Hepatocyte (in vitro differentiated cells): ENCODE results near the gene GLIPR2. TPM values are rescaled to one million over a fixed set of nuclear protein-coding genes. Genes with fewer than 3 reads are reported as not detected.
A peak's percentile ranks its signal among the peaks of the same experiment; 100 is the strongest.

ENCODE experiments used
- DNase-seq: peaks from one replicate; pipeline ENCODE4 v3.0.0-alpha.2; 2016; ENCODE audit warnings: low spot score
- H2AFZ ChIP-seq: fragments of 200-600 bp; sonication (generic); 2 replicates; pipeline ENCODE4 v1.6.0; 2016; ENCODE audit warnings: antibody characterized with exemption, mild to moderate bottlenecking
- H3K27ac ChIP-seq: fragments of 200-600 bp; sonication (generic); 2 replicates; pipeline ENCODE4 v1.5.1; 2016; ENCODE audit warnings: mild to moderate bottlenecking
- H3K27me3 ChIP-seq: fragments of 200-600 bp; sonication (generic); 2 replicates; pipeline ENCODE4 v1.6.1; 2016
- H3K36me3 ChIP-seq: fragments of 200-600 bp; sonication (generic); replicated peaks from 2 replicates; pipeline ENCODE4 v1.5.1; 2016; ENCODE audit warnings: low read depth; ENCODE audit not compliant: insufficient read depth
- H3K4me1 ChIP-seq: fragments of 200-600 bp; sonication (generic); 2 replicates; pipeline ENCODE4 v1.5.1; 2016; ENCODE audit warnings: mild to moderate bottlenecking, moderate library complexity; ENCODE audit not compliant: insufficient read depth
- H3K4me2 ChIP-seq: fragments of 200-600 bp; sonication (generic); 2 replicates; pipeline ENCODE4 v1.6.0; 2016
- H3K4me3 ChIP-seq: fragments of 200-600 bp; sonication (generic); 2 replicates; pipeline ENCODE4 v1.5.1; 2016; ENCODE audit warnings: mild to moderate bottlenecking
- H3K79me2 ChIP-seq: fragments of 200-600 bp; sonication (generic); 2 replicates; pipeline ENCODE4 v1.6.0; 2017; ENCODE audit warnings: mild to moderate bottlenecking
- H3K9me2 ChIP-seq: fragments of 200-600 bp; sonication (generic); replicated peaks from 2 replicates; pipeline ENCODE4 v1.6.0; 2017; ENCODE audit warnings: mild to moderate bottlenecking; ENCODE audit not compliant: insufficient read depth
- H3K9me3 ChIP-seq: fragments of 200-600 bp; sonication (generic); 2 replicates; pipeline ENCODE4 v1.5.1; 2016; ENCODE audit warnings: low read depth, mild to moderate bottlenecking
- H4K20me1 ChIP-seq: fragments of 200-600 bp; sonication (generic); 2 replicates; pipeline ENCODE4 v1.6.0; 2016; ENCODE audit warnings: mild to moderate bottlenecking; ENCODE audit not compliant: insufficient read depth, poor library complexity, severe bottlenecking
- EZH2 ChIP-seq: fragments of 200-600 bp; sonication (generic); IDR thresholded peaks from 2 replicates; pipeline ENCODE4 v1.6.1; 2016; ENCODE audit warnings: antibody characterized with exemption, mild to moderate bottlenecking, borderline replicate concordance
- EZH2phosphoT487 ChIP-seq: fragments of 200-600 bp; sonication (generic); IDR thresholded peaks from one replicate; pipeline ENCODE4 v1.6.1; 2018; ENCODE audit warnings: antibody characterized with exemption, mild to moderate bottlenecking, low read depth, moderate library complexity; ENCODE audit not compliant: unreplicated experiment, severe bottlenecking
- WGBS: methylation state at CpG from one replicate; pipeline ENCODE4 v1.1.6; 2016; ENCODE audit warnings: low lambda C conversion rate; ENCODE audit errors: missing lambda C conversion rate; 5-methylcytosine and 5-hydroxymethylcytosine counted together
- polyA plus RNA-seq: library from polyadenylated mRNA; unstranded; fragments of >200 nt; fragmentation: Nextera tagmentation; extraction: Ambion mirVana; gene quantifications from 2 replicates; pipeline ENCODE4 v1.2.1, GENCODE V29; 2016
- total RNA-seq: library from RNA; depleted of rRNA; stranded (reverse); fragments of >200 nt; gene quantifications from 2 replicates; pipeline ENCODE4 v1.2.3, GENCODE V29; 2014
- TF ChIP-seq, protein P1 (sequence below): fragments of 200-600 bp; sonication (generic); IDR thresholded peaks from 2 replicates; pipeline ENCODE4 v1.5.1; 2016; ENCODE audit warnings: antibody characterized with exemption, mild to moderate bottlenecking; ENCODE audit not compliant: poor library complexity

The GLIPR2 gene
- total and polyA plus RNA-seq, 2 experiments from 2014 or later, result 12.6 to 14.1 TPM

DNA sequence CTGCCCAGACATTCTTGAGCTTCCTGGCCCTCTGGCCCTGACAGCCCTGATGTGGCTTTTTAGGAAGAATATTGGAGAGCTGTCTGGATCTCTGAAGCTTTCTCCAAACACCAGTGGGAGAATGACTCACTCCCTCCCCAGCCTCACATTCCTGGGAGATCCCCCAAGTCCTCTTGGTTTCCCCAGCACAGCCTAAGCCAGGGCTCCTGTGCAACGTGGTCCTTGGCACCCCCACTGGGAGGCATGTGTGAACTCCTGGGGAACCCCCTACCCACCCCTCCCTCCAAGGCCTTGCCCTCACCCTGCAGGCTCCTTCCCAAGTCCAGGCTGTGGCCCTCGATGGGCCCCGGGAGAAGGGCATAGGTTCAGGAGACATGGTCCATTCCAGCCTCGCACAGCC, 12.7 kb downstream of the GLIPR2 start:
- H3K79me2 ChIP-seq, result no peaks in the 10 kb centered on the region
- H3K36me3 ChIP-seq, result no peaks in the 10 kb centered on the region
- H3K4me1 ChIP-seq, result no peaks in the 10 kb centered on the region
- H3K4me3 ChIP-seq, result no peak overlapping the region
- H3K27me3 ChIP-seq, result no peaks in the 10 kb centered on the region
- TF ChIP-seq, protein P1, sequence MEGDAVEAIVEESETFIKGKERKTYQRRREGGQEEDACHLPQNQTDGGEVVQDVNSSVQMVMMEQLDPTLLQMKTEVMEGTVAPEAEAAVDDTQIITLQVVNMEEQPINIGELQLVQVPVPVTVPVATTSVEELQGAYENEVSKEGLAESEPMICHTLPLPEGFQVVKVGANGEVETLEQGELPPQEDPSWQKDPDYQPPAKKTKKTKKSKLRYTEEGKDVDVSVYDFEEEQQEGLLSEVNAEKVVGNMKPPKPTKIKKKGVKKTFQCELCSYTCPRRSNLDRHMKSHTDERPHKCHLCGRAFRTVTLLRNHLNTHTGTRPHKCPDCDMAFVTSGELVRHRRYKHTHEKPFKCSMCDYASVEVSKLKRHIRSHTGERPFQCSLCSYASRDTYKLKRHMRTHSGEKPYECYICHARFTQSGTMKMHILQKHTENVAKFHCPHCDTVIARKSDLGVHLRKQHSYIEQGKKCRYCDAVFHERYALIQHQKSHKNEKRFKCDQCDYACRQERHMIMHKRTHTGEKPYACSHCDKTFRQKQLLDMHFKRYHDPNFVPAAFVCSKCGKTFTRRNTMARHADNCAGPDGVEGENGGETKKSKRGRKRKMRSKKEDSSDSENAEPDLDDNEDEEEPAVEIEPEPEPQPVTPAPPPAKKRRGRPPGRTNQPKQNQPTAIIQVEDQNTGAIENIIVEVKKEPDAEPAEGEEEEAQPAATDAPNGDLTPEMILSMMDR, result no peak
- TF ChIP-seq EZH2 (no peak), EZH2phosphoT487 (no peak)
- no peaks in the 10 kb centered on the region for H4K20me1 ChIP-seq
- no peak overlapping the region for H3K4me2 ChIP-seq
- H3K9me2 ChIP-seq, result no peaks in the 10 kb centered on the region
- H2AFZ ChIP-seq, result no peak overlapping the region
- peak overlapping the region; percentile 29 for H3K27ac ChIP-seq
- WGBS, result 88% methylated on average over 4 of the region's 4 CpGs
- H3K9me3 ChIP-seq, result no peaks in the 10 kb centered on the region
- DNase-seq, result no peak

DNA sequence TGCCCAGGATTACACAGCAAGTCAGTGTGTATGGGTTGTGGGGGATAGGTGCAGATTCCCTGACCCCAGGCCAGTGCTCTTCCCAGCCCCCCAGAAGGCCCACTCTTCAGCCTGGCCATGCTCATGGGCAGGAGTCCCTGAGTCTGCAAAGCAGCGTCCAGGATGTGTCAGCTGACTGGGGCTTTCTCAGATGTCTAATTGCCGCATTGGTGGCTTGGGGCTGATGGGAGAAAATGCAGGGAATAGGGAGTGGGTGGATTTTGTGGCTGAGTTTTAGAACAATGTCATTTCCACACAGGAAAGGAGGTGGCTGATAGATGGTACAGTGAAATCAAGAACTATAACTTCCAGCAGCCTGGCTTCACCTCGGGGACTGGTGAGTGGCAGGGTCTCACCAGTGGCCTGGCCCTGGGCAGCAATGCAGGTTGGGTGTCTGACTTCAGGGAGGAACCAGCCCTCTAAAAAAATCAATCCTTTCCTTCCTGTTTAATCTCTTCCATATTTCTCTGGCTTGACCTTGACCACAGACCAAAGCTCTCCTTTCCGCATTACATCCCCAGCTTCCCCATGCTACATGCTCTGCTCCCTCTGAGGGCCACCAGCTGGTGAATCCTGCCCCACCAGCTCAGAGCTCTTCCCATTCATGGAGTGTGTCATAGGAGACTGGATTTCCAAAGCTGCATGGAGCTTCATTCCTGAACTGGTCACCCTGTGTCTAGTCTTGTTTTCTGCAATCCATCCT, 14.2 kb downstream of the GLIPR2 start:
- Histone ChIP-seq H4K20me1 (no peaks in the 10 kb centered on the region), H3K27me3 (no peaks in the 10 kb centered on the region), H3K4me3 (no peak overlapping the region), H2AFZ (no peak overlapping the region), H3K36me3 (no peaks in the 10 kb centered on the region), H3K27ac (no peak overlapping the region), H3K9me2 (no peaks in the 10 kb centered on the region), H3K9me3 (no peaks in the 10 kb centered on the region), H3K4me2 (no peak overlapping the region), H3K4me1 (no peaks in the 10 kb centered on the region), H3K79me2 (no peaks in the 10 kb centered on the region)
- TF ChIP-seq EZH2phosphoT487 (no peak), EZH2 (no peak)
- TF ChIP-seq, protein P1, result no peak
- no peak for DNase-seq
- WGBS, result 74% methylated on average over 4 of the region's 4 CpGs

DNA sequence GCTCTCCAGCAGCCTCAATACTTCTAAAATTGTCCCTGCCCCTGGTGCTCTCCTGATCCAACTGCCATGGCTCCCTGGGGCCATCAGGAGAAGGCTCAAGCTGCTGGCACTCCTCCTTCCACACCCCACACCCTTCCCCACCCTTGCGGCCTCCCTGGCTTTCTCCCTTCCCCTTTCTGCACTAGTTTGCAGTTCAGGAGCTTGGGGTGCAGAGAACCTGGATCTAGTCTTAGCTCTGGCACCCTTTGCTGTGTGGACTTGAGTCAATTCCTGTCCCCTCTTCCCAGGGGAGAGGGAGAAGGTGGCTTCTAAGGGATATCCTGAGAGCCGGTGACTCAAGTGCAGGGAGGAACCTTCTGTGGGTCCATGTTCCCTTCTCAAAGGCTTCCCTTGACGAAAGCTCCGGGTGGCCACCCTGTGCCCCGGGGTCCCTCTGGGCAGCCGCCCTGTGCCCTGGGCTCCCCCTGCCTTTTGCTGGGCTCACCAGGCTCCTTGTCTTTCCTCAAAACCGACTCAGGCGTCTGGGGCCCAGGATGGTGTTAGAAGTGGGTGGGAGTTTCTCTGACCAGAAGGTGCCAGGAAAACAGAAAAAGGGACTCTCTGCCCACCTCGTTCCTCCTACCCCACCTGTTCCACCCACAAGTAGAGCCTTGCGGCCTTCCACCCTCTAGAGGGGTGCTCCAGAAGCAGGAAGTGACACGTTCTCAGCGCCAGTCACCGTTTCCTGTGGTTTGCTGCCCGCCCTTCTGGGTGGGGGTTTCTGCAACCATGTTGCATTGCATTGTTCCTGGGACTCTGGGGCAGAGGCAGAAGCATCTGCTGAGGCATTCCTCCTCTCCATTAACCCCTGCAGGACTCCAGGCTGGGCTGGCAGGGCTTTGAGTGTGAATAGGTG, 15.0 kb downstream of the GLIPR2 start:
- no peaks in the 10 kb centered on the region for H3K4me1 ChIP-seq

More for the DNA sequence above, 15.0 kb downstream of the GLIPR2 start:
- Histone ChIP-seq H2AFZ (no peak overlapping the region), H3K36me3 (no peaks in the 10 kb centered on the region), H3K27ac (no peak overlapping the region), H4K20me1 (no peaks in the 10 kb centered on the region), H3K9me3 (no peaks in the 10 kb centered on the region), H3K4me2 (no peak overlapping the region), H3K27me3 (no peaks in the 10 kb centered on the region), H3K9me2 (no peaks in the 10 kb centered on the region), H3K79me2 (no peaks in the 10 kb centered on the region), H3K4me3 (no peak overlapping the region)
- DNase-seq, result no peak
- 90% methylated on average over 14 of the region's 14 CpGs for WGBS
- TF ChIP-seq EZH2phosphoT487 (no peak), EZH2 (no peak)
- TF ChIP-seq, protein P1, result no peak
